Measurements from ENCODE around the gene ST6GAL1.
"Not testable (repeated sequence)": the region's sequence is repeated elsewhere in the genome, so short reads cannot be mapped to it uniquely, and the experiment has no call there.

ST6GAL1 gene

GRCh38 chr3:186951640-186952552 lies 21.6 kb downstream of the ST6GAL1 start:
- no peak overlapping the region for H3K27ac ChIP-seq
- TF ChIP-seq, protein P1, sequence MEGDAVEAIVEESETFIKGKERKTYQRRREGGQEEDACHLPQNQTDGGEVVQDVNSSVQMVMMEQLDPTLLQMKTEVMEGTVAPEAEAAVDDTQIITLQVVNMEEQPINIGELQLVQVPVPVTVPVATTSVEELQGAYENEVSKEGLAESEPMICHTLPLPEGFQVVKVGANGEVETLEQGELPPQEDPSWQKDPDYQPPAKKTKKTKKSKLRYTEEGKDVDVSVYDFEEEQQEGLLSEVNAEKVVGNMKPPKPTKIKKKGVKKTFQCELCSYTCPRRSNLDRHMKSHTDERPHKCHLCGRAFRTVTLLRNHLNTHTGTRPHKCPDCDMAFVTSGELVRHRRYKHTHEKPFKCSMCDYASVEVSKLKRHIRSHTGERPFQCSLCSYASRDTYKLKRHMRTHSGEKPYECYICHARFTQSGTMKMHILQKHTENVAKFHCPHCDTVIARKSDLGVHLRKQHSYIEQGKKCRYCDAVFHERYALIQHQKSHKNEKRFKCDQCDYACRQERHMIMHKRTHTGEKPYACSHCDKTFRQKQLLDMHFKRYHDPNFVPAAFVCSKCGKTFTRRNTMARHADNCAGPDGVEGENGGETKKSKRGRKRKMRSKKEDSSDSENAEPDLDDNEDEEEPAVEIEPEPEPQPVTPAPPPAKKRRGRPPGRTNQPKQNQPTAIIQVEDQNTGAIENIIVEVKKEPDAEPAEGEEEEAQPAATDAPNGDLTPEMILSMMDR (conservative IDR thresholded peaks at IDR 0.05): no peak

DNA sequence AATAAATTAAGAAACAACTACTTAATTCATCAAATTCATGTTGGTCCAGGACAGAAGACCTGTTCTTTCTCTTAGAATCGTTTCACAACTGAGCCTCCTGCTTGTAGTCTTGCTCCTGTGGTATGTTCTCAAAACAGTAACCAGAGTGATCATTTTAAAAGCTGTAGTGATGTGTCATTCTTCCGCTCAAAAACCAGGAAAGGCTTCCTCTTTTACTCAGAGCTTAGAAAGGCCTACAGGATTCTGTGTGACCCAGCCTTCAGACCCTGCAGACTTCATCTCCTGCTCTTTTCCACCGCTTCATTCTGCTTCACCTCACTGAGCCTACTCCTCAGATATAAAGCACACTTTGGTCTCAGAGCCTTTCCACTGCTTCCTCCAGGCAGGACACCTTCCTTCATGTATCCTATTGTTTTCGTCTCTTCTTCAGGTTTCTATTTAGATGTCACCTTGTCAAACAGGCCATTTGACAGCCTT lies 22.7 kb downstream of the ST6GAL1 start:
- TF ChIP-seq, protein P1 (conservative IDR thresholded peaks at IDR 0.05): no peak
- H3K27ac ChIP-seq: no peak overlapping the region

DNA sequence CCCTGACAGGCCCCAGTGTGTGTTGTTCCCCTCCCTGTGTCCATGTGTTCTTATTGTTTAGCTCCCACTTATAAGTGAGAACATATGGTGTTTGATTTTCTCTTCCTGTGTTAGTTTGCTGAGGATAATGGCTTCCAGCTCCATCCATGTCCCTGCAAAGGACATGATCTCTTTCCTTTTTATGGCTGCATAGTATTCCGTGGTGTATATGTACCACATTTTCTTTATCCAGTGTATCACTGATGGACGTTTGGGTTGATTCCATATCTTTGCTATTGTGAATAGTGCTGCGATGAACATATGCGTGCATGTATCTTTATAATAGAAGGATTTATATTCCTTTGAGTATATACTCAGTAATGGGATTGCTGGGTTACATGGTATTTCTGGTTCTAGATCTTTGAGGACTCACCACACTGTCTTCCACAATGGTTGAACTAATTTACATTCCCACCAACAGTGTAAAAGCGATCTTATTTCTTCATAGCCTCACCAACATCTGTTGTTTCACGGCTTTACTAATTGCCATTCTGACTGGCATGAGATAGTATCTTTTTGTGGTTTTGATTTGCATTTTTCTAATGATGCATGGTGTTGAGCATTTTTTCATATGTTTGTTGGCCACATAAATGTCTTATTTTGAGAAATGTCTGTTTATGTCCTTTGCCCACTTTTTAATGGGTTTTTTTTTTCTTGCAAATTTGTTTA lies 23.8 kb downstream of the ST6GAL1 start:
- not testable (repeated sequence) for H3K27ac ChIP-seq

DNA sequence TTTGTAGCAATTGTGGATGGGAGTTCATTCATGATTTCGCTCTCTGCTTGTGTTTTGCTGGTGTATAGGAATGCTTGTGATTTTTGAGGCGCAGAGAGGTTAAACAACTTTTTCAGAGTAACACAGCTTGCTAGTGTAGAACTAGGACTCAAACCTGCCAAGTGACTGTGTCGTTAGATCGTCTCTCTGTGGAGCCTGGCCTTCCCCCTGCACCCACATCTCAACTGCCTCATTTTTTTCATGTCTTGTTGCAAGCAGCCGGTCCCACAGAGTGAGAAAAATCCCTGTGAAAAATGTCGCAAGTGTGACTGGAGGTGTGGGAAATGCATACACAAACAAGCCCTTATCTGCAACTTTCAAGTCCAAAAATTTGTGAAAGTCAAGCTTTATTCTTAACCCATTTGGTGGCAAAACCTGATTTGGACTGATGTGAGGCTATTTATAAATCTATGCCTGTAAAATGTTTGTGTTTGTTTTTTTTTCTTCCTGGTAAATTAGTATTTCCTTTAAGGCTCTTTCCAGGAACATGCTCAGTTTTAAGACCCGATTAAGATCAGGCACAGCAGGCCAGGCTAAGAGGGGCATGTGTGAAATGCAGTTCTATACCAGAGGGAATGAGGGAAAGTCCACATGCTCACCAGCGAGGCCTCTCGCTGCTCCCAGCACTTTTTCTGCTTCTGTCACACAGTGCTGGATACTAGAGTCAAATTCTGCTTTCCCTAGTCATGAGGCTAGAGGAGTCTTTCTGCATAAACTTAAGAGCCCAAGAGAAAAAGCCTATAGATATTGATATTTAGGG lies 25.8 kb downstream of the ST6GAL1 start:
- TF ChIP-seq, protein P1 (conservative IDR thresholded peaks at IDR 0.05): no peak

GRCh38 chr3:186959029-186959624 lies 28.8 kb downstream of the ST6GAL1 start:
- H3K27ac ChIP-seq: no peak overlapping the region
- TF ChIP-seq, protein P1 (conservative IDR thresholded peaks at IDR 0.05): no peak

More for the DNA sequence above, 25.8 kb downstream of the ST6GAL1 start:
- peak overlapping the region; percentile 18; the same call in 1 of the 2 replicates for H3K27ac ChIP-seq

DNA sequence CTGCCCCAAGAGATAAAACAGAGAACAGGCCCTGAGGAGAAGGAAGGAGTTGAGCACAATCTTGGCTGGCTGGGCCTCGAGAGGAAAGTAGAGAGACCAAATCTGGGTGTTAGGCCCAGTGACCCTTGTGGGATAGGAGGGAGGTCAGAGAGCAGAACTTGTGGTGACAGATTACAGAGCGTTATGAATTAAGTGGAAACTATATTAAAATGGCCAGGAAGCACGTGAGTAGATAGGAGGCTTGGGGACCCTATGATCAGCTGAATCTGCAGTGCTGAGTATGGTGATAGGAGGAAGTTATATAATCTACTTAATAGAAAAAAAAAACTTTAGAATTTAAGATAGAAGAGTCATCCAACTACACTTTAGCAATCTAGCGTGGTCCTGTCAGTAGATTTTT lies 30.0 kb downstream of the ST6GAL1 start:
- TF ChIP-seq, protein P1 (conservative IDR thresholded peaks at IDR 0.05): no peak
- no peak overlapping the region for H3K27ac ChIP-seq

DNA sequence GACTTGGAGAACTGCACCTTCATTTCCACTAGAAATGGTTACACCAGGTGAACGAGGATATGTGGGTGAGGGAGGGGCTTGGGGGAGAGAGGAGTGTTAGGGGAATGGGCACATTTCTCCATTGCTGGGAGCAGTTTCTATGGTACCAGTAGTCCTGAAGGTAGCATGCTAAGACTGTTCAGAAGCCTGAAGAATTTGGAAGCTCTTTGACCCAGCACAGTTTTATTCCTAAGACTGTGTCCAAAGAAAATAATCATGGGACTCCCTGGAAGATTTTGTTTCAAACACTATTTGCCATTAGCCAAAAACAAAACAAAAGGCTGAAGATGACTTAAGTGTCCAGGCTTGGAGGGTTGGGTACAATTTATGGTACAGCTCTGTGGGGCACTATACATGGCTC lies 32.1 kb downstream of the ST6GAL1 start:
- TF ChIP-seq, protein P1 (conservative IDR thresholded peaks at IDR 0.05): no peak
- H3K27ac ChIP-seq: no peak overlapping the region
